HepG2 (cell line): ENCODE data around the gene DBN1. TPM values are rescaled to one million over a fixed set of nuclear protein-coding genes. Genes with fewer than 3 reads are reported as not detected.
A peak's percentile ranks its signal among the peaks of the same experiment; 100 is the strongest.

Experiments
- ATAC-seq: fragments of 200-7000 bp; cut with Tn5 transposase; 3 replicates; pipeline ENCODE4 v1.9.1; 2020; ENCODE audit warnings: mild to moderate bottlenecking, moderate library complexity
- BruUV-seq: library from RNA; stranded (reverse); fragments of 400-500 nt; replicated peaks from 2 replicates; lab custom pipeline; 2021; lab: Mats Ljungman, UMichigan
- CTCF ChIA-PET: fragments of 300-600 bp; formaldehyde crosslinking; extraction: SDS; loops from one replicate; lab custom pipeline; 2021; ENCODE audit warnings: low total read pairs, inconsistent platforms, low intra/inter-chr PET ratio; lab: Yijun Ruan, JAX
- POLR2A ChIA-PET: fragments of 350-600 bp; sonication (Branson Sonifier 250); formaldehyde crosslinking; loops from one replicate; lab custom pipeline; 2020; ENCODE audit warnings: antibody characterized with exemption, inconsistent platforms; lab: Yijun Ruan, JAX
- DNase-seq: peaks from one replicate; pipeline ENCODE4 v3.0.0-alpha.2; 2015; ENCODE audit warnings: low spot score
- FAIRE-seq: peaks from 3 replicates; lab custom pipeline; 2011; peaks lifted over from hg19 to GRCh38; lab: Jason Lieb, UNC
- H2AFZ ChIP-seq: one replicate; pipeline ENCODE4 v1.6.1; 2011; ENCODE audit warnings: low read length, inconsistent platforms
- H3K27ac ChIP-seq: fragments of 300-600 bp; 3 replicates; pipeline ENCODE4 v1.8.0; 2011; ENCODE audit warnings: mixed run types, mild to moderate bottlenecking, mixed read lengths, low read length, inconsistent platforms; ENCODE audit not compliant: insufficient read depth; ENCODE audit errors: extremely low read length
- H3K27me3 ChIP-seq, 2 experiments: fragments of 200-600 bp in 1 of 2; 2 replicates in 1 of 2; 3 replicates in 1 of 2; pipeline versions ENCODE4 v1.6.0 to v1.8.0; 2011; ENCODE audit warnings: low read length in 2 of 2, mild to moderate bottlenecking in 2 of 2, moderate library complexity in 2 of 2, inconsistent platforms in 1 of 2; ENCODE audit not compliant: insufficient read depth in 2 of 2, control insufficient read depth in 1 of 2
- H3K36me3 ChIP-seq, 2 experiments: fragments of 200-600 bp in 1 of 2; replicated peaks in 1 of 2; 2 replicates in 1 of 2; 3 replicates in 1 of 2; pipeline versions ENCODE4 v1.5.1 to v1.8.0; 2011; ENCODE audit warnings: low read length in 2 of 2, inconsistent platforms in 1 of 2; ENCODE audit not compliant: insufficient read depth in 2 of 2, control insufficient read depth in 1 of 2
- H3K4me1 ChIP-seq: 2 replicates; pipeline ENCODE4 v1.5.1; 2012; ENCODE audit warnings: low read length, inconsistent platforms; ENCODE audit not compliant: insufficient read depth
- H3K4me2 ChIP-seq: 2 replicates; pipeline ENCODE4 v1.6.0; 2011; ENCODE audit warnings: low read depth, low read length, inconsistent platforms
- H3K4me3 ChIP-seq, 3 experiments: fragments of 200-600 bp in 1 of 3; sonication (generic), shearing (Covaris generic) in 1 of 3; replicated peaks in 1 of 3; 2 replicates each; pipeline ENCODE4 v1.5.1; 2011 to 2016; ENCODE audit warnings: low read length in 3 of 3, inconsistent platforms in 2 of 3, low read depth in 2 of 3, mild to moderate bottlenecking in 2 of 3, control low read depth in 1 of 3, mixed read lengths in 1 of 3; ENCODE audit not compliant: insufficient read depth in 1 of 3
- H3K79me2 ChIP-seq: one replicate; pipeline ENCODE4 v1.6.1; 2011; ENCODE audit warnings: low read length, inconsistent platforms; ENCODE audit not compliant: insufficient read depth
- H3K9ac ChIP-seq: 2 replicates; pipeline ENCODE4 v1.6.0; 2011; ENCODE audit warnings: mild to moderate bottlenecking, low read depth, low read length, inconsistent platforms; ENCODE audit not compliant: insufficient read depth
- H3K9me3 ChIP-seq: 2 replicates; pipeline ENCODE4 v1.5.1; 2012; ENCODE audit warnings: mild to moderate bottlenecking, low read length
- H4K20me1 ChIP-seq: 2 replicates; pipeline ENCODE4 v1.6.0; 2011; ENCODE audit warnings: inconsistent platforms, mild to moderate bottlenecking, low read length, moderate library complexity; ENCODE audit not compliant: insufficient read depth
- BORCS8-MEF2B ChIP-seq: sonication (generic); formaldehyde crosslinking; IDR thresholded peaks from 2 replicates; pipeline ENCODE4 v1.8.0; 2022; ENCODE audit warnings: mild to moderate bottlenecking, missing genetic modification reagents
- KLF11 ChIP-seq: IDR thresholded peaks from 2 replicates; pipeline ENCODE4 v1.6.1; 2016; ENCODE audit warnings: missing compliant biosample characterization
- NFYB ChIP-seq: sonication (generic); formaldehyde crosslinking; IDR thresholded peaks from 2 replicates; pipeline ENCODE4 v1.4.0; 2020; ENCODE audit warnings: missing genetic modification reagents
- ONECUT2 ChIP-seq: sonication (generic); formaldehyde crosslinking; IDR thresholded peaks from 2 replicates; pipeline ENCODE4 v1.4.0; 2020; ENCODE audit warnings: missing genetic modification reagents
- ZNF33B ChIP-seq: sonication (generic); formaldehyde crosslinking; IDR thresholded peaks from 2 replicates; pipeline ENCODE4 v1.5.1; 2020; ENCODE audit warnings: mild to moderate bottlenecking, missing genetic modification reagents
- ZNF562 ChIP-seq: sonication (generic); formaldehyde crosslinking; IDR thresholded peaks from 2 replicates; pipeline ENCODE4 v1.8.0; 2022; ENCODE audit warnings: missing genetic modification reagents, borderline replicate concordance
- ZNF619 ChIP-seq: sonication (generic); formaldehyde crosslinking; IDR thresholded peaks from 2 replicates; pipeline ENCODE4 v1.4.0; 2020; ENCODE audit warnings: mild to moderate bottlenecking, missing genetic modification reagents
- ZNF839 ChIP-seq: sonication (generic); formaldehyde crosslinking; IDR thresholded peaks from 2 replicates; pipeline ENCODE4 v1.4.0; 2020; ENCODE audit warnings: missing genetic modification reagents, mild to moderate bottlenecking, borderline replicate concordance
- WGBS: methylation state at CpG from one replicate; pipeline ENCODE4 v1.1.6; 2017; ENCODE audit warnings: low lambda C conversion rate; 5-methylcytosine and 5-hydroxymethylcytosine counted together
- in situ Hi-C: cut with HindIII; loops from 2 replicates; pipeline ENCODE4 v1.10.0; 2017; ENCODE audit warnings: low pct_unique_long_range_greater_than_20kb; ENCODE audit not compliant: extremely low pct_ligation_motif_present
- intact Hi-C: fragments of 100-400 bp; cut with micrococcal nuclease; formaldehyde crosslinking; loops from one replicate; pipeline ENCODE4 v1.10.0; 2022; ENCODE audit not compliant: unreplicated experiment
- polyA plus RNA-seq, 8 experiments: library from polyadenylated mRNA; depleted of rRNA in 3 of 8; stranded (reverse) in 7 of 8; unstranded in 1 of 8; fragments of >200 nt; fragmentation: Illumina TruSeq in 4 of 8; extraction: Trizol in 4 of 8; gene quantifications; 2 replicates each; pipeline versions ENCODE4 v1.2.1 to v1.2.3, GENCODE V29; 2011 to 2016; ENCODE audit warnings: low read depth in 4 of 8, missing spikeins in 1 of 8, mixed read lengths in 1 of 8; ENCODE audit not compliant: insufficient read depth in 1 of 8
- total RNA-seq, 5 experiments: library from RNA; depleted of rRNA; stranded (reverse); fragments of >200 nt; fragmentation: Illumina TruSeq; extraction: Trizol; gene quantifications; 2 replicates each; pipeline ENCODE4 v1.2.3, GENCODE V29; 2016; ENCODE audit warnings: low read depth in 1 of 5
- TF ChIP-seq, protein P1 (sequence below): sonication (generic); formaldehyde crosslinking; IDR thresholded peaks from 2 replicates; pipeline ENCODE4 v1.5.0; 2020; ENCODE audit warnings: mild to moderate bottlenecking, missing genetic modification reagents, moderate library complexity
- TF ChIP-seq, protein P2 (sequence below): sonication (generic); formaldehyde crosslinking; IDR thresholded peaks from 2 replicates; pipeline ENCODE4 v1.4.0; 2020; ENCODE audit warnings: mild to moderate bottlenecking, missing genetic modification reagents
- TF ChIP-seq, protein P3 (sequence below): sonication (generic); formaldehyde crosslinking; IDR thresholded peaks from 2 replicates; pipeline ENCODE4 v1.4.0; 2020; ENCODE audit warnings: mild to moderate bottlenecking, missing genetic modification reagents
- TF ChIP-seq, protein P4 (sequence below), 2 experiments: sonication (generic) in 1 of 2; formaldehyde crosslinking in 1 of 2; IDR thresholded peaks; 2 replicates each; pipeline versions ENCODE4 v1.6.1 to v1.9.0; 2014 to 2022; ENCODE audit warnings: antibody characterized with exemption in 1 of 2, borderline replicate concordance in 1 of 2, inconsistent platforms in 1 of 2, low read depth in 1 of 2, missing genetic modification reagents in 1 of 2

Gene DBN1
- total and polyA plus RNA-seq, 2 of the 13 experiments (the other 11 are each of a cell fraction or from before 2014, with no cell fraction given), result 27.0 to 37.3 TPM

DNA sequence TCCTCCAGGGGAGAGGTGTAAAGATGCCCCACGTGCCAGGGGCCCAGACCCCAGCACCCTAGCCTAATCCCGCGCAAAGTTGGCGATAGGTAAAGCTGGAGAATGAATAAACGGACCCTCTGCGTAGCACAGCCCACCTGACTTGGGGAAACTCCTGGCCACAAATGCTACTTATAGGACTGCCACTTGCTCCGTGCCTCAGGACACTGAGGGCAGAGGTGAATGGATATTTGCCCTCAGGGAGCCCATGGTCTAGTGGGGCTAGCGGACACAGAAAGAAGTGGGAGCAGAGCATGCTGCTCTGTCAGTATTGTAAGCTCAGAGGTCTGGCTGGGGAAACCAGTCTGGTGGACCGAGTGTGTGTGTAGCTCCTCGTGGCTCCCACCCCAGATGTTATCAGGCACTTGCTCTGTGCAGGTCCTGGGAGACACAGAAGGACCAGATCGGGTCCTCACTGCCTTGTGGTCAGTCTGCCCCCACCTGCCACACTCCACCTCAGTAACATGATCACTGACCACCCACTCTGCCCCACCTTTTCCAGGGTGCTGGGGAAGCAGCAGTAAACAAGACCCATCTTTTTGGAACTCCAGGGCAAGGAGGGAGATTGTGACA is 46.1 kb downstream of the DBN1 start:
- H3K4me1 ChIP-seq, result peaks cover 43% of the 10 kb centered on the region
- no peak for ATAC-seq
- BruUV-seq, result TSS peak; percentile 74
- H3K4me3 ChIP-seq, result peak overlapping the region; percentile 69 to 87 (median 76)
- FAIRE-seq, result no peak
- 1% methylated on average over 7 of the region's 11 CpGs for WGBS
- DNase-seq, result no peak
- H2AFZ ChIP-seq, result no peak overlapping the region
- ChIA-PET CTCF (interaction anchor here (1.2 kb wide), 1 partner anchor 28 kb away, joined by 5 read pairs; no protein-coding TSS in a partner anchor), POLR2A (interaction anchor here (1.1 to 2.9 kb wide), 12 partner anchors 9 to 60 kb away, joined by 3 to 30 read pairs (median 9); no protein-coding TSS in a partner anchor)
- peaks cover 0 to 9% of the 10 kb centered on the region in 2 experiments; a peak in 1 of 5 replicates for H3K27me3 ChIP-seq
- H3K9ac ChIP-seq, result peak overlapping the region; percentile 96
- H3K9me3 ChIP-seq, result no peaks in the 10 kb centered on the region
- H3K36me3 ChIP-seq, result peaks cover 3 to 8% of the 10 kb centered on the region in 2 experiments; a peak in 3 of 5 replicates
- H4K20me1 ChIP-seq, result no peaks in the 10 kb centered on the region
- intact Hi-C loops, result no loop called here
- peak overlapping the region; percentile 95 for H3K4me2 ChIP-seq
- peak overlapping the region; percentile 83 for H3K27ac ChIP-seq
- H3K79me2 ChIP-seq, result peaks cover 14% of the 10 kb centered on the region
- in situ Hi-C loops, result no loop called here
- TF ChIP-seq NFYB (CRISPR knock-in tag) (0 out of 2 replicates have a peak, but pooled peaks have one; percentile 13), ONECUT2 (CRISPR knock-in tag) (no peak), ZNF619 (CRISPR knock-in tag) (no peak), BORCS8-MEF2B (no peak), ZNF562 (CRISPR knock-in tag) (no peak), ZNF839 (CRISPR knock-in tag) (no peak), KLF11 (CRISPR knock-in tag) (0 out of 2 replicates have a peak, but pooled peaks have one; percentile 16), ZNF33B (CRISPR knock-in tag) (0 out of 2 replicates have a peak, but pooled peaks have one; percentile 71)
- TF ChIP-seq, protein P1, sequence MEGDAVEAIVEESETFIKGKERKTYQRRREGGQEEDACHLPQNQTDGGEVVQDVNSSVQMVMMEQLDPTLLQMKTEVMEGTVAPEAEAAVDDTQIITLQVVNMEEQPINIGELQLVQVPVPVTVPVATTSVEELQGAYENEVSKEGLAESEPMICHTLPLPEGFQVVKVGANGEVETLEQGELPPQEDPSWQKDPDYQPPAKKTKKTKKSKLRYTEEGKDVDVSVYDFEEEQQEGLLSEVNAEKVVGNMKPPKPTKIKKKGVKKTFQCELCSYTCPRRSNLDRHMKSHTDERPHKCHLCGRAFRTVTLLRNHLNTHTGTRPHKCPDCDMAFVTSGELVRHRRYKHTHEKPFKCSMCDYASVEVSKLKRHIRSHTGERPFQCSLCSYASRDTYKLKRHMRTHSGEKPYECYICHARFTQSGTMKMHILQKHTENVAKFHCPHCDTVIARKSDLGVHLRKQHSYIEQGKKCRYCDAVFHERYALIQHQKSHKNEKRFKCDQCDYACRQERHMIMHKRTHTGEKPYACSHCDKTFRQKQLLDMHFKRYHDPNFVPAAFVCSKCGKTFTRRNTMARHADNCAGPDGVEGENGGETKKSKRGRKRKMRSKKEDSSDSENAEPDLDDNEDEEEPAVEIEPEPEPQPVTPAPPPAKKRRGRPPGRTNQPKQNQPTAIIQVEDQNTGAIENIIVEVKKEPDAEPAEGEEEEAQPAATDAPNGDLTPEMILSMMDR (CRISPR knock-in tag), result 0 out of 2 replicates have a peak, but pooled peaks have one; percentile 0
- TF ChIP-seq, protein P2, sequence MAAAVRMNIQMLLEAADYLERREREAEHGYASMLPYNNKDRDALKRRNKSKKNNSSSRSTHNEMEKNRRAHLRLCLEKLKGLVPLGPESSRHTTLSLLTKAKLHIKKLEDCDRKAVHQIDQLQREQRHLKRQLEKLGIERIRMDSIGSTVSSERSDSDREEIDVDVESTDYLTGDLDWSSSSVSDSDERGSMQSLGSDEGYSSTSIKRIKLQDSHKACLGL (CRISPR knock-in tag), result peak; percentile 21; the same call in 1 of the 2 replicates
- TF ChIP-seq, protein P3, sequence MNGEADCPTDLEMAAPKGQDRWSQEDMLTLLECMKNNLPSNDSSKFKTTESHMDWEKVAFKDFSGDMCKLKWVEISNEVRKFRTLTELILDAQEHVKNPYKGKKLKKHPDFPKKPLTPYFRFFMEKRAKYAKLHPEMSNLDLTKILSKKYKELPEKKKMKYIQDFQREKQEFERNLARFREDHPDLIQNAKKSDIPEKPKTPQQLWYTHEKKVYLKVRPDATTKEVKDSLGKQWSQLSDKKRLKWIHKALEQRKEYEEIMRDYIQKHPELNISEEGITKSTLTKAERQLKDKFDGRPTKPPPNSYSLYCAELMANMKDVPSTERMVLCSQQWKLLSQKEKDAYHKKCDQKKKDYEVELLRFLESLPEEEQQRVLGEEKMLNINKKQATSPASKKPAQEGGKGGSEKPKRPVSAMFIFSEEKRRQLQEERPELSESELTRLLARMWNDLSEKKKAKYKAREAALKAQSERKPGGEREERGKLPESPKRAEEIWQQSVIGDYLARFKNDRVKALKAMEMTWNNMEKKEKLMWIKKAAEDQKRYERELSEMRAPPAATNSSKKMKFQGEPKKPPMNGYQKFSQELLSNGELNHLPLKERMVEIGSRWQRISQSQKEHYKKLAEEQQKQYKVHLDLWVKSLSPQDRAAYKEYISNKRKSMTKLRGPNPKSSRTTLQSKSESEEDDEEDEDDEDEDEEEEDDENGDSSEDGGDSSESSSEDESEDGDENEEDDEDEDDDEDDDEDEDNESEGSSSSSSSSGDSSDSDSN (CRISPR knock-in tag), result 0 out of 2 replicates have a peak, but pooled peaks have one; percentile 22
- TF ChIP-seq, protein P4, sequence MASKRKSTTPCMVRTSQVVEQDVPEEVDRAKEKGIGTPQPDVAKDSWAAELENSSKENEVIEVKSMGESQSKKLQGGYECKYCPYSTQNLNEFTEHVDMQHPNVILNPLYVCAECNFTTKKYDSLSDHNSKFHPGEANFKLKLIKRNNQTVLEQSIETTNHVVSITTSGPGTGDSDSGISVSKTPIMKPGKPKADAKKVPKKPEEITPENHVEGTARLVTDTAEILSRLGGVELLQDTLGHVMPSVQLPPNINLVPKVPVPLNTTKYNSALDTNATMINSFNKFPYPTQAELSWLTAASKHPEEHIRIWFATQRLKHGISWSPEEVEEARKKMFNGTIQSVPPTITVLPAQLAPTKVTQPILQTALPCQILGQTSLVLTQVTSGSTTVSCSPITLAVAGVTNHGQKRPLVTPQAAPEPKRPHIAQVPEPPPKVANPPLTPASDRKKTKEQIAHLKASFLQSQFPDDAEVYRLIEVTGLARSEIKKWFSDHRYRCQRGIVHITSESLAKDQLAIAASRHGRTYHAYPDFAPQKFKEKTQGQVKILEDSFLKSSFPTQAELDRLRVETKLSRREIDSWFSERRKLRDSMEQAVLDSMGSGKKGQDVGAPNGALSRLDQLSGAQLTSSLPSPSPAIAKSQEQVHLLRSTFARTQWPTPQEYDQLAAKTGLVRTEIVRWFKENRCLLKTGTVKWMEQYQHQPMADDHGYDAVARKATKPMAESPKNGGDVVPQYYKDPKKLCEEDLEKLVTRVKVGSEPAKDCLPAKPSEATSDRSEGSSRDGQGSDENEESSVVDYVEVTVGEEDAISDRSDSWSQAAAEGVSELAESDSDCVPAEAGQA (IDR thresholded peaks at IDR 0.05; ENCODE audit: low read depth), result no peak
- TF ChIP-seq, protein P4 (CRISPR knock-in tag; IDR thresholded peaks at IDR 0.05; ENCODE audit: borderline replicate concordance), result no peak
